ENCODE measurements around the gene NAB2.
A peak's percentile ranks its signal among the peaks of the same experiment; 100 is the strongest.
"Not testable (repeated sequence)": the region's sequence is repeated elsewhere in the genome, so short reads cannot be mapped to it uniquely, and the experiment has no call there.

Gene NAB2

DNA sequence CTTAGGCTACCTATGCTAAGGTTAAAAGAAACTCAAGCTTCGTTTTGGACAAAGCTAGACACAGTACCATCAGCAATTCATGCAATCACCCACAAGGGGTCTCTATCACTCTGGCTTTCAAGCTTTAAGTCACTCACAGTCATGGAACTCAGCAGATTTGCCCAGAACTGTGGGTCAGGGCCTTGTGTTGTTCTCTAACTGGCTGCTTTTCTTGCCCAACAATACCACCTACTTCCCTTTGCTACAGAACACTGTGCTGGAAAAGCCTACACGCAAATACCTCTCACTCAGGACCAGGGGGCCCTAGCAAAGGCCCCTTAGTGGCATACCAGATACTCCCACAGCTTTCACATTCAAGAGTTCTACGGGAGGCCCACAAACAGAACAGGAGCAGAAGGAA lies 19.4 kb upstream of the NAB2 start:
- peak; percentile 63 for FAIRE-seq

DNA sequence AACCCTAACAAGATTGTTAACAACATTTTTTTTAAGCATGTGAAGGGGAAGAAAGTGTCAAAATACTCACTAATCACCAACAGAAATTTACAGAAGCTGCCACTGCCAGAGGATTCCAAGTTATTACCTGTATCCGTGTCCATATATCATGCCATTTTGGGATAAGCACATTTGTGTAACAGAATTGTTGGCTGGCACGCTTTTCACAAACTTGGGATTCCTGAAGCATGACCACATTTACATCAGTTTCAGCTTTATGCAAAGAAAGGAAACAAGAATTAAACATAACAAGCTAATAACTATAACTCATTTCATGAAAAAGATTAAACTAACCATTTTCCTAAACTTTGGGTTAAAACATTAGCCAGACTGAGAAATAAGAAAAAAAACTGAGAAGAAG lies 16.3 kb upstream of the NAB2 start:
- FAIRE-seq = no peak

DNA sequence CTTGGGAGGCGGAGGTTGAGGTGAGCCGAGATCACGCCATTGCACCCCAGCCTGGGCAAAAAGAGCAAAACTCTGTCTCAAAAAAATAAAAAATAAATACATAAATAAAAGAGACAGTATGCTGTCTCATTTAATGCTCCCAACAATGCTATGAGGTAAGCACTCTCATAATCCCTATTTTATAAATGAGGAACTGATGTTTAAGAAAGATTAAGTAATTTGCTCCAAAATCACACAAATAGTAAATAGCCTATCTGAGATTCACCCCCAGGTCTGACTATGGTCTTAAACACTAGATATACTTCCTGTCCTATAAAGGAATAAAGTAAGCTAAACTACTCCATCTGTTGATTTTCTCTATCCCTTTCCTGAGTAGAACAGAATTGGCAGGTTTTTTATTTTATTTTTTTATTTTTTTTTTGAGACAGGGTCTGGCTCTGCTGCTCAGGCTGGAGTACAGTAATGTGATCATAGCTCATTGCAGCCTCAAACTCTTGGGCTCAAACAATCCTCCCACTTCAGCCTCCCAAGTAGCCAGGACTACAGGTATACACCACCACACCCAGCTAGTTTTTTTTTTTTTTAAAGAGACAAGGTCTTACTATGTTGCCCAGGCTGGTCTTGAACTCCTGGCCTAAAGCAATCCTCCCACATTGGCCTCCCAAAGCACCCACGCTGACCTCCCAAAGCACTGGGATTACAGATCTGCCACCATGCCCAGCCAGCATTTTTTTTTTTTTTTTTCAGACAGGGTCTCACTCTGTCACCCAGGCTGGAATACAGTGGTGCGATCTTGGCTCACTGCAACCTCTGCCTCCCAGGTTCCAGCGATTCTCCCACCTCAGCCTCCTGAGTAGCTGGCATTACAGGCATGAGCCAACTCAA lies 15.1 kb upstream of the NAB2 start:
- FAIRE-seq = not testable (repeated sequence)

DNA sequence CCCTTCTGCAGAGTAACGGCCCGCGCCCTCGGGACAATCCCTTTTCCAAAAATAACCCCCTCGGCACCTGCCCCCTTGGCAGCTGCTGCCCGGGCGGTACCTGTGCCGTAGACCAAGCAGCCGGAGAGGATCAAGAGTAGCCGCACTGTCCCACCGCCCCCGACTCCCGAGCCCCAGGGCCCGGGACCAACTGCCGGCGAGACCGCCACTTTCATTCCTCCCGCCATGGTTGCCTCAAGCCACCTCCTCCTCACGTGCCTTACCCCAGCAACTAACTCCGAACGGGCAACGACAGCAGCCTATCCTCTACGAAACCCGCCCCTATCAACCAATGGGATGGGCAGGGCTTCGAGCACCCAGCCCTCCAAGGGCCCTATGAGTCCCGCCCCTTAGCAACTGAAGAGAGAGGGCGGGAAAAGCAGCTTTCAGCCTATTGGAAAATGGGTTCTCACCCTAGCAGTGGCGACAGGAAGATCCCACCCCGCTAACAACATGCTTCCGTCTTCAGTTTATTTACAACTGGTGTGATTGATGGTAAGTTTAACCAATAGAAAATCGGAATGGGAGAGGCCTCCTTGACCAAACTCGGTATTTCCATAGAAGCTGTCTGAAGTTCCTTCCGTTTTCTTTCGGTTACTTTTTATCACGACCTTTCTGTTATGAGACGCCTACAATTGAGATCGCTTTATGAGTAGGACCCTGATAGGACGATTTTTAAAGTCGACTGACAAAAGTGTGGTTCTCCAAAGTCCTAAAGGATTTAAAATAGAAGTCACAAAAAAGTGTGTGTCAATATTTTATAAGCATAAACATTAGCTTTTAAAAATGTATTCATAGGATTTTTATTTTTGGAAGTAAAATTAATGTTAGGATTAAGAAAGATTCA lies 10.2 kb upstream of the NAB2 start, which contains the start of gene NEMP1:
Gene NEMP1, minus strand, starts transcription at position 273 of the 886 bp plus-strand sequence. Its CDS starts 46 bp downstream, at position 227.
- peak; percentile 99 for FAIRE-seq

DNA sequence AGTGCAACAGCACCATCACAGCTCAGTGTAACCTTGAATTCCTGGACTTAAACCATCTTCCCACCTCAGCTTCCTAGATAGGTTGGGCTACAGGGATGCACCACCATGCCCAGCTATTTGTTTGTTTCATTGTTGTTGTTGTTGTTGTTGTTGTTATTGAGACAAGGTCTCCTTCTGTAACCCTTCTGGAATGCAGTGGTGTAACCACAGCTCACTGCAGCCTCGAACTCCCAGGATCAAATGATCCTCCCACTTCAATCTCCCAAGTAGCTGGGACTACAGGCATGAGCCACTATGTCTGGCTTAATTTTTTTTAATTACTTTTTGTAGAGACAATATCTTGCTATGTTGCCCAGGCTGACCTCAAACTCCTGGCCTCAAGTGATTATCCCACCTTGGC lies 9.1 kb upstream of the NAB2 start:
- FAIRE-seq = no peak

DNA sequence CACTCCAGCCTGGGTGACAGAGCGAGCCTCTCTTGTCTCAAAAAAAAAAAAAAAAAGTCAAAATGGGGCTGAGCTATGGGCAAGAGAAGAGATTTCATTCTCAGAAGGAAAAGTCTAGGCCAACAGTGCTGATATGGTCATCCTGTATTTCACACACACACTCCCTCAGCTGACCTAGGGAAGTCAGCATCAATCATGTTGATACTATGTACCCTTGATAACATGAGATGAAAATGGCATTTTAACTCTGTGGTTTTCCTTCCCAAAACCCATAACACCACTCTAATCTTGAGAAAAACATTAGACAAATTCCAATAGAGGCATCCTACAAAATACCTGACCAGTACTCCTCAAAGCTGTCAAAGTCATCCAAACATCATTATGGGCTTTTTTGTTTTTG lies 8.1 kb upstream of the NAB2 start:
- no peak for FAIRE-seq

DNA sequence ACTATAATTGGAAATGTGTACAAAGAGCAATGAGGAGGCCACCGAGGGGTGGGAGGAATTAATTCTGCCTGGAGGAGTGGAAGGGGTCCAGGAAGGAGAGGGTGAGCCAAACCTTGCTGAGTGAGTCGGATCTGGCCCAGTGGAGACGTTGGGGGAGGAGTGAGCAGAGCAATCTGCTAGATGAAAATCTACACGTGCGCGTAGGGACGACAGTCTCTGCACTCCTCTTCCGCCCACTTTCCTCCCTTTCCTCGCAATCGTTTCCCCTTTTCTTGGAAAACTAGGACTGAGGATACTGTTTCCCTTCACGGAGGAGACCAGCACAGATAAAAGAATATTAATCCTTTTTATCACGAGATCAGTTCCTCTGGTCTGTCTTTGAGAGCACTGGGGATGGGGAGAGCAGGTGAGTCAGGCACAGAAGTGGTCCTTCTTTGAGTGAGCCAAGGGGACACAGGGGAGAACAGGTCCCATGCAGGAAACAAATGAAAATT lies 2.9 kb upstream of the NAB2 start:
- FAIRE-seq = no peak

DNA sequence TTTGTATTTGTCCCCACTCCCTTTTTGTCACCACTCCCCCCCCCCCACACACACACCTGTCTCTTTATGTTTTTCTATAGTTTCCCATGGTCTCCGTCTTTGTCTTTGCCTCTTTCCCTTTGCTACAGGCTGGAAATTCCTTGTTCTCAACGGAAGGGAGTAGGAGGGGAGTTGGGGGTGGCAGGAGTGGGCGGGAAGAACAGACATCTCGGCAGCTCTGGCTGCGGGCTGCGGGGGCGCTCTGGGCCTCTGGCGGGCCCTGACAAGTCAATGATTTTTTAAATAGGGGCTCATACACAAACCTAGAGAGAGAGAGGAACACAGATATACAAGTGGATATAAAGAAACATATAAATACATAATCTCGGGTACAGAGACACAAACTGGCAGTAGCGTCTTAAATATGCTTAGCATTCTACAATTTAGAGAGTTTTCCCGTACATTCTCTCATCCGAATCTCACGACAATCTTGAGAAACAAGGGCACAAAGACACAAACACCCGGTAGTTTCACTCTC lies 2.4 kb upstream of the NAB2 start:
- no peak for FAIRE-seq

DNA sequence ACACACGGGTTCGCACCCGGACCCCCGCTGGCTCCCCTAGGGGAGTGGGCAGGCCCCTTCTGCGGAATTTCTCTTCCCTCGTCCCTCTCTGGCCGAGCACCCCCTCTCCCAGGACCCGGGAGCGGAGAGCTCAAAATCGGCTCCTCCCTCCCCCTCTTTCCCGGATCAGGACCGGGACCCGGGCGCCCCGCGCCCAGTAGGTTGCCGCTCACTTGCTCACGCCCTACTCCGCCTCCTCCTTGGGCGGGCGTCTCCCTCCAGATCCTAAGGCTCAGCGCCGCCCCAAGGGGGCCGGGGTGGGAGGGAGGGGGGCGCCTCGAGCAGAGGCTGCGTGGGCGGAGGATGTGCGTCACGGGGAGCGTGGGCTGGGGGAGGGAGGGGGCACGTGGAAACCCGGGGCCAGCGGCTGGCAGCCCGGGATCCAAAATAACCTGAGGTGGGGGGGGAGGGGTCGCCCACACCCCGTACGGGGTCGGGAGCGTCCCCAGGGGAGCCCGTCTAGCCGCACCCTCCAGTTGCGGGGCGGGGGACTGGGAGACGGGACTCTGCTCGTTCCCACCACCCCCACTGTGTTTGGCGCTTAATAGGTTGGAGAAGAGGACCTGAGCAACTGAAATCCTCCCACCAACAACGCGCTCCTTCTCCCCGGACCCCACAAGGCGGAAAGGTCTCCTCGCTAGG lies 1.8 kb upstream of the NAB2 start:
- no peak for FAIRE-seq

DNA sequence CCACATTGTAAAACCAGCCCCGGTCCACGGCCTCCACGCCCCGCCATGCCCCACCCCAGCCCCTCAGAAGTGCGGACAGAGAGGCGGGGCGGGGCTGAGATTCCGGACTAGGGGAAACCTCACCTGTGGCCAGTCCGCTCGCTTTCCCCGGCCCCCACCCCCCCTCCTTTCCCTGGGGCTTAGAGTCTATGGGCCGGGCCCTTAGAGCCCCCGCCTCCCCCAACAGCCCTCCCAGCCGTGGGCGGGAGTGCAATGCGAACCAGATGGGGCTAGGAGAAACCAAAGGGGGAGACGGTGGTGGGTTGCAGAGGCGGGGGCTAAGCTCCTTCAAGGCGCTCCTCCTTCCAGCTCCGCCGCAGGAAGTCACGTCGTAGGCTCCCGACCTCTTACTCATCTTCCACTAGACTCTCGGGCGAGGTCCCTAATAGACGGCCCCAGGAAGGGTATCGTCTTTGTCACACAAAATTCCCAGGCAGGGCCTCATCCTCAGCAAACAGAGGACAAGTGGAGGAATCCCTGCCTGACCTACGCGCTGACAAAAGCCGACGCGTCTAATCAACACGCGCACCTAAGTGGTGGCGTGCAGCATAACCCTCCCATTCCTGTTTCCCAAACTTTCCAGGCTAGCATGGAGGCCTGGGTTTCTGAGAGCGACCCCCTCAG lies 1.1 kb upstream of the NAB2 start:
- no peak for FAIRE-seq

DNA sequence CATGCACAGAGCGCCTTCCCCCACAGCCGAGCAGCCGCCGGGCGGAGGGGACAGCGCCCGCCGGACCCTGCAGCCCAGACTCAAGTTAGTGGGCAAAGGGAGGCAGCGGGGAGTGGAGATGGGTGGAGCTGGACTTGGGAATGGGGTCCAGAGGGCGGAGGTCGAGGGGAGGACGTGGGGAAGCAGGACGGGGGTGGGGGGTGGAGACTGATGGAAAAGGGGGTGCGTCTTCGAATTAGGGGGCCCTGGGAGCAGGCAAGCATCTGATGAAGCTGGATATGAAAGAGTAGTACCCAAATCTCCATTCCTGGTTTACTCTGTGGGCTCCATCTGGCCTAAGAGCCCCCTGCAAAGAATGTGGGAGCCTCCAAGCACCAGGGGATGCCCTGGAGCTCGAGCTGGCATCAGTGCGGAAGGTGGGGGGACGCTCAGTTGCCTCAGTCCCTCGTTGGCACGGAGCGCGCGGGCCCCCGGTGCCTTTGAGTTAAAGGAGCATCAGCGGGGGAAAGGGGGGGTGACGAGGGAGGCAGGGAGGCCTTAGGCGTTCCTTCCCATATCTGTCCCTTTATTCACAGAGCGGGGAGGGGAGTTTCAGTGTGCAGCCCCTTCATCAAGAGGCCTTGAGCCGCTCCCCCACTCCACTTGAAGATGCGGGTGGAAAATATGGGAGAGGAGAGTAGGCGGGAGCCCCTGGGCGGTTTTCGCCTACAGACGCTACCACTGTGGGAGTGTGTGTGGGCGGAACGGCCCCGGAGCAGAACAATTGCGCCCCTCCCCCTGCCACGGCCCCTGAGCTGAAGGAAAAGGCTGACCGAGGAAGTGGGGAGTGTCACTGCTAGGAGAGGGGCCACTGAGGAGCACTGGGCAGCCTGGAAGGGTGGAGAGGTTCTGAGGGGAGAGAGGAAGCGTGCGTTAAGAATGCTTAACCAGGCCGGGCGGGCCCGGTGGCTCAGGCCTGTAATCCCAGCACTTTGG lies 644 bp downstream of the NAB2 start:
- no peak for FAIRE-seq

DNA sequence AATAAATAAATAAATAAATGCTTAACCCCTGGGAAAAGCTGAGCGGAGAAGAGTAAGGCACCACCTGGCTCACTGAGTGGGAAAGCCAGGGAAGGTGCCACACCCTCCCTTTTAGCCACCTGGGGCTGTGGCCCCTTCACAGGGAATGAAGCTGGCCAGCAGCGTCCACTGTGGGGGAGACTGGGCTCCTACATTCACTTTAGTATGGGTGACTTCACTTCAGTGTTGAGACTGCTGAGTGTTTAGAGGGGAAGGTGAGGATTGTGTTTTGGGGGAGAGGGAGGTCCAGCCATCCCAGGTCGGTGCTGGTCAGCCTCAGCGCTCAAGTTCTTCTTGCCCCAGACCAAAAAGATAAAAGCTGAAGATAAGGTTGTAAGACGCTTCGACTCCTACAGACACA lies 1.6 kb downstream of the NAB2 start:
- FAIRE-seq = no peak

DNA sequence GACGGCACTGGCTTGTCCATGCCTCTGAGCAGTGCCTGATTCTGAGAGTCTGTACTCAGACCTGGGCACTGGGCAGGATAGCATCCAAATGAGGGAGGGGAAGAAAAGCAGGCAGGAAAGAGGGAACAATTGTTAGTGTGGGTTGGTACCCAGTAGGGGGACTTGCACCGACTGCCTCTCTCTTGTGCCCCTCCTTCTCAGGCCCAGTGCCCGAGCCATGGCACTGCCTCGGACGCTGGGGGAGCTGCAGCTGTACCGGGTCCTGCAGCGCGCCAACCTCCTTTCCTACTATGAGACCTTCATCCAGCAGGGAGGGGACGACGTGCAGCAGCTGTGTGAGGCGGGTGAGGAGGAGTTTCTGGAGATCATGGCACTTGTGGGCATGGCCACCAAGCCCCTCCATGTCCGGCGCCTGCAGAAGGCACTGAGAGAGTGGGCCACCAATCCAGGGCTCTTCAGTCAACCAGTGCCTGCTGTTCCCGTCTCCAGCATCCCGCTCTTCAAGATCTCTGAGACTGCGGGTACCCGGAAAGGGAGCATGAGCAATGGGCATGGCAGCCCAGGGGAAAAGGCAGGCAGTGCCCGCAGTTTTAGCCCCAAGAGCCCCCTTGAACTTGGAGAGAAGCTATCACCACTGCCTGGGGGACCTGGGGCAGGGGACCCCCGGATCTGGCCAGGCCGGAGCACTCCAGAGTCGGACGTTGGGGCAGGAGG lies 2.2 kb downstream of the NAB2 start:
- FAIRE-seq = no peak

DNA sequence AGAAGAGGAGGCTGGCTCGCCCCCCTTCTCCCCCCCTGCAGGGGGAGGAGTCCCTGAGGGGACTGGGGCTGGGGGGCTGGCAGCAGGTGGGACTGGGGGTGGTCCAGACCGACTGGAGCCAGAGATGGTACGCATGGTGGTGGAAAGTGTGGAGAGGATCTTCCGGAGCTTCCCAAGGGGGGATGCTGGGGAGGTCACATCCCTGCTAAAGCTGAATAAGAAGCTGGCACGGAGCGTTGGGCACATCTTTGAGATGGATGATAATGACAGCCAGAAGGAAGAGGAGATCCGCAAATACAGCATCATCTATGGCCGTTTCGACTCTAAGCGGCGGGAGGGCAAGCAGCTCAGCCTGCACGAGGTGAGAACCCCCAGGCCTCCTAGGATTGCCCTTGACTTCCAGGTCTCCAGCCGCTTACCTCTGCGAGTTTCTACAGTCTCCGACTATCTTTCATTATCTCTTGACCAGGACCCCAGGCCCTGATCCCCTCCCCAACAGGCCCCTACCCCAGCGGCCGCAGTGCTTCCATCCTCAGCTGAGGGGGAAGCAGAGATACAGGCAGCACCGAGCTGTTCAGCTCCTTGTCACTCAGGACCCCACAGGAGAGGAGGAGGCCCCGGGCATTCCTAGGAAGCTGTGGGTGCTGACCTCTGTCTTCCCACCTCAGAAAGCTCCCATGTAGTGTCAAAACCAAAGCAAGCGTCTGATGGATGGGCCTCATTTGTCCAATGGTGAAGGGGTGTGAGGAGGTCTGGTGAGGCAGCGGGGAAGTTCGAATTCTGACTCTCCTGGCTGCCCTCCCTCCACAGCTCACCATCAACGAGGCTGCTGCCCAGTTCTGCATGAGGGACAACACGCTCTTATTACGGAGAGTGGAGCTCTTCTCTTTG lies 3.0 kb downstream of the NAB2 start:
- FAIRE-seq = no peak

DNA sequence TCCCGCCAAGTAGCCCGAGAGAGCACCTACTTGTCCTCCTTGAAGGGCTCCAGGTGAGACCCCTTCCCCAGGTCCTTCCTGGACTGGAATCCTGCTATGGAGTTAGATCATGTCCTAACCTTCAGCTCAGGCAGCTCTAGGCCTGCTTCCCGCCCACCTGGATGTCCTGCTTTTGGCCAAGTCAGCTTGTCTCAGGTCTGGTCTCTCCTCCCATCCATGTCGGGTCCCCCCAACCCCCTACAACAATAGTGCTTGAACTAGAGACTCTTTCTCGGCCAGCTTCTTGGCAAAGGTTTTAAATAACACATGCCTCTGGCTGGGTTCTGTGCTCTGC lies 3.6 kb downstream of the NAB2 start:
- no peak for FAIRE-seq

DNA sequence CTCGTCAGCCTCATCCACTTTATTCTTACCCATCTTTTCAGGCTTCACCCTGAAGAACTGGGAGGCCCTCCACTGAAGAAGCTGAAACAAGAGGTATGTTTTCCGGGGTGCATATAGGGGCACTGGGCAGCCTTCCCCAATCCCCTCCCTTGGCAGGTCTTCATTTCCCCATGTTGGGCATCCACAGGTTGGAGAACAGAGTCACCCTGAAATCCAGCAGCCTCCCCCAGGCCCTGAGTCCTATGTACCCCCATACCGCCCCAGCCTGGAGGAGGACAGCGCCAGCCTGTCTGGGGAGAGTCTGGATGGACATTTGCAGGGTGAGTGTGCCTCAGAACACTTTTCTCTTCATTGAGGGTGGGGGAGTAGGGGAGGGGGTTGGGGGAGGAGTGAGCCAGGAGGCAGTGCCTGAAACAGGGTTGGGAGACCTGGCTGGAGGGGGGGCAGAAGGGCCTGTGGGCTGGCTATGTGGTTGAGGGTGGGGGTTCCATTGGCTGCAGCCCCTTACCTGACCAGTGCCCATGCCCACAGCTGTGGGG lies 4.0 kb downstream of the NAB2 start:
- no peak for FAIRE-seq

DNA sequence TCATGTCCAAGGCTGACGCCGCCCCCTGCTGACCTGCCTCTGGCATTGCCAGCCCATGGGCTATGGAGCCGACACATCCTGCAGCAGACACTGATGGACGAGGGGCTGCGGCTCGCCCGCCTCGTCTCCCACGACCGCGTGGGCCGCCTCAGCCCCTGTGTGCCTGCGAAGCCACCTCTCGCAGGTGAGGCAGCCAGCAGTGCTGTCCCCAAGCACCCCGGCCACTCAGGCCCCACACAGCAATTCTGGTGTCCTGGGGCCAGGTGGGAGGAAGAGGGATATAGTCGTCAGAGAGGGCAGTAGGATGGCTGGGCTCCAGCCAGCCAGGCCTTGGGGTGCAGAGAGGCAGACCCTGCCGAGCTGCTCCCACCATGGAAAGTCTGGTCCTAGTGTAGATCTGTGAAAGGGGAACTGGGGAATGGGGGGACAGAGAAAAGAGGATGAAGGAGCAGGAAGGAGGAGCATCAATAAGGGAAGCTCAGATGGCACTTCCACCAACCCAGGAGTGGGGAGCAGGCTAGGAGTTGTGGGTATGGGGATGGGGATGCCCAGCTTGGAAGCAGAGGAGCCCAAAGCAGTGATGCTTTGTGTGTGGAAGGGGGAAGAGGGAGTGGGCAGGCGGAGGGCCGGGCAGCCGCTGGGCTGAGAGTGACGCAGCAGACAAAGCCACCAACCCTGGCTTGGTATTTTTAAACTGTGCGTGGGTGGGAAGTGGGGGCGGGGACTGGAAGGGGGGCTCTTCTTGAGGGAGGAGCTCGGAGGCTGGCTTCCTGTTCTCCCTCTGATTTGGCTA lies 4.7 kb downstream of the NAB2 start:
- FAIRE-seq = no peak
